GM21825 (cell line): ENCODE results near the gene PRR23E.

Source experiments
- ATAC-seq: cut with Tn5 transposase; IDR thresholded peaks from one replicate; pipeline ENCODE4 v1.9.1; 2021; ENCODE audit warnings: mild to moderate bottlenecking, moderate library complexity; ENCODE audit not compliant: unreplicated experiment

Gene PRR23E

DNA sequence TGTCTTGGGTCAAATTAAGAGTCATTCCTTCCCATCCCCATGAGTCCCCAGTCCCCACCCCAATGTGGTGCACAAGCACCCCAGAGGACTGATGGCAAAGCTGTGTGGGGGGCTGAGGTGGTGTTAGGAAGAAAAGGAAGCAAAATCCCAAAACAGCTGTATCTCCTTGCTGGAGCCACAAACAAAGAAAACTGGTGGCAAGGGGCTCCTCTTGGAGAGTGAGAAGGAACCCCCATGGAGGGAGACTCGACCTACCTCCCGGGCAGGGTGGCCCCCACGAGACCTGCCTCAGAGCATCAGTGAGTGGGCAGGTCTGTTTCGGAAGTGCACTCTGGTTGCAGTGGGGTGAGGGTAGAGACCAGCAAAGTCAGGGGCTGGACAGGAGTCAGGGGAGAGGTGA is 29.2 kb downstream of the PRR23E start:
- ATAC-seq = no peak

DNA sequence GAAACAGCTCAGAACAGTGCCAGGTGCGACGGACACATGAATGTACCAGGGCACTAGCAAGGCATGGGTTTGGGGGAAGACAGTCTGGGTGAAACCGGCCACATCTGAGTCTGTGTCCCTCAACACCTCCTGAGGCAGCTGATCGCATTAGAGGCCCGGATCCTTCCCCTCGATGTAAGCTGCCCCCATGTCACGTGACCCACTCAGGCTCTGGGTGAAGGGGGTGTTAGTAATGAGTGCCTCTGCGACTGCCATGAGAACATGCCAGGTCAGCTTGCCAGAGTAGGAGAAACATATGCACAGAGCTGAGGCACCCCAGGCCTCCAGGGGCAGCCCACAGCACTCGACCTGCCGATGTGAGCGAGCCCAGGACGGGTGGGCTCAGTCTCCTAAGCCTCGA is 29.7 kb downstream of the PRR23E start:
- no peak for ATAC-seq

DNA sequence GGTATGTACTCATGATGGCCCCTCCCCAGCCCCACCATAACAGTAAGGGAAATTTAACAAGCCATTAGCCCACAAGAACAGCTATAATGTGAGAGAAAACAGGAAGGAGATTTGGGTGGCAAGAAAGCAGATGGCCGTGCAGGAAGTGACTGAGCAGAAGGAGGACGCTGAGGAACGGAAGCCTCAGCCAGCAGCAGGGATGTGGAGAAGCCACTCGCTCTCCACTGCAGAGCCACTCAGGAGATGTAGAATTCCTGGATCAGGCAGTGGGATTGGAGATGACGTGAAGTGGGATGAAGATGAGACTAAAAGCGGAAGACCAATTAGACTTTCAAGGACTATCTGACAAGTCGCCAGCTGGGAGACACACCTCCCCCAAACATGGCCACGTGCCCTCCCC is 31.2 kb downstream of the PRR23E start:
- no peak for ATAC-seq

DNA sequence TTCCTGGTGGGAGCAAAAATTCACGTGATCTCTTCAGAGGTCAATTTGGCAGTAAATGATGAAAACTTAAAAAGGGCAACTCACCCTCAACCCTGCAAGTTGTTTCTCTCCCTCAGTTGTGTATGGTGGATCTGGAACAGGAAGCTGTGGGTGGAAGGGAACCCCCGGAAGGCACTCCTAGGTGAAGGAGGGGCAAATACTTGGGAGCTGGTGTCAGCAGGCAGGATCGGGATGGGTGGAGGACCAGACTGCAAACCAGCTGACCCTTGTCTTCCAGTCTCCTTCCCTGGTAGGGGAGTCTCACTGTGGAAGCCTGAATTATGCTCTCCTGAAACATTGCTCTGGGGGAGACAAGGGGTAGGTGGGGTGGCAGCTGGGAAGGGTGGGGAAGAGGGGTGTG is 33.5 kb downstream of the PRR23E start:
- ATAC-seq = no peak

DNA sequence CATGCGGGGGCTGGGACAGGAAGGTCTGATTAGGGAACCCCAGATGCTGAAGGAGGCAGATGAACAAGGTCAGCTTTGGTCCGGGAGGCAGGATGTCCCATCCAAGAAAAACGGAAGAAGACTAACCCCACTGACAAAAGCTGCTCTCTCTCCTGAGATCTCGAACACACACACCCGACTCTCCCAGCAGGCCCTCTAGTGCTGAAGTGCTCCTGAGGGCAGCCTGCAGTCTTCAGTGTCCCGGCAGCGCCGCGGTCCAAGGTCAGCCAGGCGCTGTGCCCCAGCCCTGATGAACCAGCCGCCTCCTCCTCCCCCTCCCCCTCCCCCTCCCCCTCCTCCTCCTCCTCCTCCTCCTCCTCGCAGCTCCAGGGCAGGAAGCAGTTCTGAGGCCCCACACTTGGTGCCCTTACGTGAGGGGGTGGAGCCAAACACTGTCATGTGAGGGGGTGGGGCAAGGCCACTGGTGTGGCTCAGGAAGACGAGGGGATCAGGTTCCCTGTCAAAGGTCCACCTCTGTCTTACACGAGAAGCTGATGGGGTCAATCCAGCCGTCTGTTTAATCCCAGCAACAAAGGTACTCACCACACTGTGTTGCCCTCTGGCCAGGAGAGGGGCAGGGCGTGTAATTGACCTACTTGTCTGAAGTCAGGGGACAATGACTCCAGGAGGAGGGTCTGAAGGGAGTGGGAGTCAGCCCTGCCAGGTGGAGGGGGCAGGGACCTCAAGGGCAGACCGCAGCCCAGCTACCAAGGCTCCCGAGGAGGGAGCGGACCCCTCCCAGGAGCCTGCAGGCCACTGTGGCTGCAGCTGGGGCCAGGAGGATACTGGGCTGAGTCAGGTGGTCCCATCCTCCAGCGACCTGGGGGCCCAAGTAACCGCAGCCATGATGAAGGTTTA is 34.3 kb downstream of the PRR23E start:
- no peak for ATAC-seq

DNA sequence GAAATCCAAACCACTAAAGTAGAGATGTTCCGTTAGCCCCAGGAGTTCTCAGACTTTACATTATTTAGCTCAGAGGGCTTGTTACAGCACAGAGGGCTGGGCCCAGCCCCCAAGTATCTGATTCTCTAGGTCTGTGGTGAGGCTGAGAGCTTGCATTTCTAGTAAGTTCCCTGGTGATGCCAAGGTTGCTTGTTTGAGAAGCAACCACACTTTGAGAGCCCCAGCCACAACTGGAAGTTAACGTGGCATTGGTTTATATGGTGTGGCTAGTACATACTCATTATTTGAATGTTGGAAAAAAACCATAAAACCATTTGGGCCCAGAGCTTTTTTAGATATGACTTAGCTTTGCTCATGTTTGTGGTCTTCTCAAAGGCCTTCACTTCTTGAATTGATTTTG is 35.9 kb downstream of the PRR23E start:
- no peak for ATAC-seq

GRCh38 chr3:127233371-127233770 is 40.4 kb downstream of the PRR23E start:
- ATAC-seq = no peak

DNA sequence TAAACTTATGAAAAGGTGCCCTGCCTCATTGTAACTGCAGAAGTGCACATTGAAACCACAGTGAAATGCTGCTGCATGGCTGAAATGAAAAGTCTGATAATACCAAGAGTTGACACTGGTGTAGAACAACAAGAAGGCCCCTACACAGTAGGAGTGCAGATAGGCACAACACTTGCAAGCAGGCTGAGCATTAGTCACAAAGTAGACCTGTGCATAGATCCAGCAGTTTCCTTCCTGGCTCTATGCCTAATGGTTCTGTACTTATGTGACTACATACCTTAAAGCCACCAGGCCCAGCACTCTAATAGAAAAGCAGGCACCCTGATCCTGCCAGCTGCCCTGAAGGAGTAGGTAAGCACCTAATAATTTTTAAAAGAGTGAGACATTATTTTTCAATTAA is 41.8 kb downstream of the PRR23E start:
- no peak for ATAC-seq

- ATAC-seq = no peak
Measured at GRCh38 chr3:127235706-127236105, 42.8 kb downstream of the PRR23E start.

- no peak for ATAC-seq
Measured at GRCh38 chr3:127237835-127238234, 44.9 kb downstream of the PRR23E start.

DNA sequence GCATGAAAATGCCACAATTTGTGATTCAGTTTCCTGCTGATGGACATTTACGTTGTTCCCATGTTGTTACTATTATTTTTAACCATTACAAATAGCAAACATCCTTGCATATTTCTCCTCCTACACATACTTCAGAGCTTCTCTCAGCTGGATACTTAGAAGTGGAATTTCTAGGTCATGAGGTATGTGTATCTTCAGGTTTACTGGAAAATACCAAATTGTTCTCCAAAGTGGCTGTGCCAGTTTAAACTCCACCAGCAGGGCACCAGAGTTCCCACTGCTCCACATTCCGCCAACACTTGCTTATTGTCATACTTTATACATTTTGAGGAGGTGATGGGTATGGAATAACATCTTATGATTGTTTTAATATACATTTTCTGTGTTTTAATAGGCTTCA is 45.7 kb downstream of the PRR23E start:
- ATAC-seq = no peak

GRCh38 chr3:127247292-127247691 is 54.4 kb downstream of the PRR23E start:
- ATAC-seq = no peak
